H9 (cell line): ENCODE measurements around the gene BBX. TPM values are rescaled to one million over a fixed set of nuclear protein-coding genes. Genes with fewer than 3 reads are reported as not detected.
"Not testable (repeated sequence)": the region's sequence is repeated elsewhere in the genome, so short reads cannot be mapped to it uniquely, and the experiment has no call there.

ENCODE experiments used
- DNase-seq: peaks from one replicate; pipeline ENCODE4 v3.0.0-alpha.2; 2017
- H2AFZ ChIP-seq: one replicate; pipeline ENCODE4 v1.6.1; 2013; ENCODE audit warnings: mild to moderate bottlenecking, low read length, control low read depth, moderate library complexity
- H2AK5ac ChIP-seq: 2 replicates; pipeline ENCODE4 v1.6.1; 2013; ENCODE audit warnings: low read length, control low read depth, mixed read lengths; ENCODE audit not compliant: insufficient read length
- H2BK120ac ChIP-seq: one replicate; pipeline ENCODE4 v1.6.1; 2013; ENCODE audit warnings: low read depth, mild to moderate bottlenecking, low read length, control low read depth, inconsistent platforms; ENCODE audit not compliant: poor library complexity, severe bottlenecking
- H2BK12ac ChIP-seq: 2 replicates; pipeline ENCODE4 v1.6.1; 2013; ENCODE audit warnings: low read length, control low read depth, mixed read lengths, low read depth; ENCODE audit not compliant: insufficient read length
- H2BK15ac ChIP-seq: 2 replicates; pipeline ENCODE4 v1.6.1; 2013; ENCODE audit warnings: low read depth, low read length, control low read depth
- H2BK20ac ChIP-seq: one replicate; pipeline ENCODE4 v1.6.1; 2013; ENCODE audit warnings: low read depth, mild to moderate bottlenecking, low read length, control low read depth, inconsistent platforms; ENCODE audit not compliant: poor library complexity, severe bottlenecking
- H2BK5ac ChIP-seq: 2 replicates; pipeline ENCODE4 v1.6.1; 2013; ENCODE audit warnings: low read length, control low read depth, mixed read lengths; ENCODE audit not compliant: insufficient read length
- H3K14ac ChIP-seq: 2 replicates; pipeline ENCODE4 v1.6.1; 2013; ENCODE audit warnings: low read length, control low read depth; ENCODE audit not compliant: insufficient read depth
- H3K18ac ChIP-seq: 2 replicates; pipeline ENCODE4 v1.6.1; 2013; ENCODE audit warnings: low read depth, mild to moderate bottlenecking, mixed read lengths, low read length, control low read depth; ENCODE audit not compliant: insufficient read length
- H3K23ac ChIP-seq: 2 replicates; pipeline ENCODE4 v1.6.1; 2013; ENCODE audit warnings: low read length, control low read depth, mixed read lengths, low read depth; ENCODE audit not compliant: insufficient read length
- H3K23me2 ChIP-seq: 2 replicates; pipeline ENCODE4 v1.6.1; 2013; ENCODE audit warnings: low read depth, mild to moderate bottlenecking, mixed read lengths, low read length, control low read depth; ENCODE audit not compliant: insufficient read length, poor library complexity, severe bottlenecking
- H3K27ac ChIP-seq: 2 replicates; pipeline ENCODE4 v1.5.1; 2013; ENCODE audit warnings: low read length, control low read depth, mixed read lengths, low read depth; ENCODE audit not compliant: insufficient read length
- H3K27me3 ChIP-seq: 2 replicates; pipeline ENCODE4 v1.6.1; 2013; ENCODE audit warnings: low read length, control low read depth, inconsistent platforms; ENCODE audit not compliant: insufficient read depth
- H3K4ac ChIP-seq: 2 replicates; pipeline ENCODE4 v1.6.1; 2013; ENCODE audit warnings: low read depth, mild to moderate bottlenecking, control low read depth, inconsistent platforms, low read length, moderate library complexity
- H3K4me1 ChIP-seq: 2 replicates; pipeline ENCODE4 v1.6.1; 2013; ENCODE audit warnings: low read length, control low read depth, inconsistent platforms; ENCODE audit not compliant: insufficient read depth
- H3K4me2 ChIP-seq: 2 replicates; pipeline ENCODE4 v1.6.1; 2013; ENCODE audit warnings: low read length, control low read depth, mixed read lengths; ENCODE audit not compliant: insufficient read length, insufficient read depth
- H3K56ac ChIP-seq: 2 replicates; pipeline ENCODE4 v1.6.1; 2013; ENCODE audit warnings: low read depth, mild to moderate bottlenecking, mixed read lengths, low read length, control low read depth; ENCODE audit not compliant: insufficient read length
- H3K79me1 ChIP-seq: 2 replicates; pipeline ENCODE4 v1.6.1; 2013; ENCODE audit warnings: low read depth, mild to moderate bottlenecking, moderate library complexity, low read length, control low read depth, inconsistent platforms; ENCODE audit not compliant: insufficient read depth, poor library complexity, severe bottlenecking
- H3K79me2 ChIP-seq: 2 replicates; pipeline ENCODE4 v1.6.1; 2013; ENCODE audit warnings: low read length, control low read depth, inconsistent platforms; ENCODE audit not compliant: insufficient read depth
- H3K9ac ChIP-seq: 2 replicates; pipeline ENCODE4 v1.6.1; 2013; ENCODE audit warnings: low read length, control low read depth, mixed read lengths; ENCODE audit not compliant: insufficient read length; ENCODE audit errors: extremely low read depth
- H3K9me3 ChIP-seq: one replicate; pipeline ENCODE4 v1.6.1; 2013; ENCODE audit warnings: low read depth, low read length, inconsistent platforms; ENCODE audit not compliant: control insufficient read depth
- H3T11ph ChIP-seq: one replicate; pipeline ENCODE4 v1.6.1; 2013; ENCODE audit warnings: mild to moderate bottlenecking, low read length, control low read depth, inconsistent platforms
- H4K20me1 ChIP-seq: one replicate; pipeline ENCODE4 v1.6.1; 2013; ENCODE audit not compliant: control insufficient read depth, insufficient read length, insufficient read depth
- H4K5ac ChIP-seq: 2 replicates; pipeline ENCODE4 v1.6.1; 2013; ENCODE audit warnings: low read depth, mild to moderate bottlenecking, mixed read lengths, low read length, control low read depth; ENCODE audit not compliant: insufficient read length
- H4K8ac ChIP-seq: replicated peaks from 2 replicates; pipeline ENCODE4 v1.6.1; 2013; ENCODE audit warnings: low read length, control low read depth, mixed read lengths, low read depth; ENCODE audit not compliant: insufficient read length
- H4K91ac ChIP-seq: 2 replicates; pipeline ENCODE4 v1.6.1; 2013; ENCODE audit warnings: low read depth, mild to moderate bottlenecking, moderate library complexity, mixed read lengths, low read length, control low read depth; ENCODE audit not compliant: insufficient read length
- H3K27ac Mint-ChIP-seq, 3 experiments: 2 replicates in 2 of 3; 3 replicates in 1 of 3; pipeline ENCODE4 v1.8.0; 2020 to 2021; ENCODE audit warnings: mixed read lengths in 3 of 3, mild to moderate bottlenecking in 1 of 3, moderate library complexity in 1 of 3
- H3K27me3 Mint-ChIP-seq: 2 replicates; pipeline ENCODE4 v1.8.0; 2021; ENCODE audit warnings: low read depth, mild to moderate bottlenecking, moderate library complexity, mixed read lengths
- H3K36me3 Mint-ChIP-seq, 3 experiments: 2 replicates in 2 of 3; 3 replicates in 1 of 3; pipeline ENCODE4 v1.8.0; 2020 to 2021; ENCODE audit warnings: low read depth in 3 of 3, mixed read lengths in 3 of 3; ENCODE audit not compliant: insufficient read depth in 1 of 3
- H3K4me1 Mint-ChIP-seq, 2 experiments: 2 replicates each; pipeline ENCODE4 v1.8.0; 2020; ENCODE audit warnings: mixed read lengths in 2 of 2
- H3K4me3 Mint-ChIP-seq, 2 experiments: 2 replicates in 1 of 2; 3 replicates in 1 of 2; pipeline ENCODE4 v1.8.0; 2020 to 2021; ENCODE audit warnings: mild to moderate bottlenecking in 2 of 2, mixed read lengths in 2 of 2, moderate library complexity in 1 of 2
- H3K9me3 Mint-ChIP-seq, 2 experiments: 2 replicates in 1 of 2; 3 replicates in 1 of 2; pipeline ENCODE4 v1.8.0; 2020; ENCODE audit warnings: mild to moderate bottlenecking in 2 of 2, mixed read lengths in 2 of 2, moderate library complexity in 1 of 2
- CTCF ChIP-seq: fragments of 200-600 bp; sonication (generic); conservative IDR thresholded peaks from 3 replicates; pipeline ENCODE4 v1.8.0; 2021; ENCODE audit warnings: antibody characterized with exemption, mild to moderate bottlenecking
- WGBS: extraction: QIAGEN DNeasy Blood & Tissue Kit; methylation state at CpG from one replicate; pipeline ENCODE4 v1.1.7; 2013; ENCODE audit warnings: missing lambda C conversion rate, low lambda C conversion rate, mixed read lengths; ENCODE audit not compliant: insufficient read length; ENCODE audit errors: extremely low coverage; 5-methylcytosine and 5-hydroxymethylcytosine counted together
- total RNA-seq: library from RNA; stranded (reverse); gene quantifications from 2 replicates; pipeline ENCODE4 v1.2.1, GENCODE V29; 2021

BBX gene
- total RNA-seq, 1 experiment from 2014 or later: 34.8 TPM

- Histone ChIP-seq H3K79me2 (no peaks in the 10 kb centered on the region; the same call in 1 of the 2 replicates), H2AFZ (no peak overlapping the region), H3K4me1 (no peaks in the 10 kb centered on the region), H2BK12ac (no peak overlapping the region), H4K91ac (no peak overlapping the region), H2BK20ac (no peak overlapping the region), H4K20me1 (no peaks in the 10 kb centered on the region), H3K23me2 (no peaks in the 10 kb centered on the region), H3K4ac (no peak overlapping the region), H3K9ac (no peak overlapping the region), H3K14ac (no peak overlapping the region), H4K5ac (no peak overlapping the region), H4K8ac (no peak overlapping the region), H2AK5ac (no peak overlapping the region), H3K27ac (no peak overlapping the region), H3K4me2 (no peak overlapping the region), H3T11ph (no peak overlapping the region), H3K23ac (no peak overlapping the region), H2BK5ac (no peak overlapping the region), H3K27me3 (no peaks in the 10 kb centered on the region), H3K18ac (no peak overlapping the region), H3K79me1 (no peaks in the 10 kb centered on the region), H2BK15ac (no peak overlapping the region), H3K56ac (no peak overlapping the region), H3K9me3 (no peaks in the 10 kb centered on the region), H2BK120ac (no peak overlapping the region)
- no peaks in the 10 kb centered on the region for H3K27me3 Mint-ChIP-seq
- WGBS: no CpG with 5 or more reads among the region's 3 CpGs
- no peaks in the 10 kb centered on the region for H3K36me3 Mint-ChIP-seq
- peak overlapping the region in 2 of 3 experiments; percentile 32 to 56; a peak in 2 of 7 replicates for H3K27ac Mint-ChIP-seq
- H3K4me3 Mint-ChIP-seq: no peak overlapping the region
- H3K9me3 Mint-ChIP-seq: no peaks in the 10 kb centered on the region
- peaks cover 10 to 14% of the 10 kb centered on the region in 2 experiments for H3K4me1 Mint-ChIP-seq
- DNase-seq: no peak
- no peak for TF ChIP-seq CTCF
Measured at GRCh38 chr3:107562969-107563529, 40.3 kb downstream of the BBX start.

GRCh38 chr3:107565244-107565643 is 42.5 kb downstream of the BBX start:
- not testable (repeated sequence) for H2BK5ac ChIP-seq, H2AK5ac ChIP-seq, H3K18ac ChIP-seq, H3K9ac ChIP-seq, H3K79me2 ChIP-seq, H3T11ph ChIP-seq, DNase-seq, H2AFZ ChIP-seq, H3K27me3 Mint-ChIP-seq, H2BK15ac ChIP-seq, H3K14ac ChIP-seq, H2BK120ac ChIP-seq, H3K9me3 ChIP-seq, H3K79me1 ChIP-seq, H3K23me2 ChIP-seq, H4K91ac ChIP-seq, H2BK12ac ChIP-seq, H3K27me3 ChIP-seq, H3K4me3 Mint-ChIP-seq, H3K36me3 Mint-ChIP-seq, H3K4ac ChIP-seq, H4K20me1 ChIP-seq, H2BK20ac ChIP-seq, H3K23ac ChIP-seq, H3K56ac ChIP-seq, H4K8ac ChIP-seq, H3K4me2 ChIP-seq, H3K27ac Mint-ChIP-seq, H3K27ac ChIP-seq, H3K9me3 Mint-ChIP-seq, H4K5ac ChIP-seq, H3K4me1 ChIP-seq
- H3K4me1 Mint-ChIP-seq: peaks cover 13 to 23% of the 10 kb centered on the region in 2 experiments
- WGBS: no CpG with 5 or more reads among the region's 7 CpGs
